NT2/D1 (cell line): ENCODE measurements around the gene KRT9.

Source experiments
- DNase-seq: peaks from one replicate; pipeline ENCODE4 v3.0.0-alpha.2; 2011; ENCODE audit warnings: low read depth, low spot score
- H3K27me3 ChIP-seq: 2 replicates; pipeline ENCODE4 v1.6.0; 2011; ENCODE audit warnings: mild to moderate bottlenecking; ENCODE audit not compliant: insufficient read length, insufficient read depth
- H3K36me3 ChIP-seq: 2 replicates; pipeline ENCODE4 v1.6.1; 2011; ENCODE audit warnings: mild to moderate bottlenecking, low read length, mixed read lengths; ENCODE audit not compliant: insufficient read depth, insufficient read length
- H3K4me1 ChIP-seq: 2 replicates; pipeline ENCODE4 v1.5.1; 2011; ENCODE audit not compliant: insufficient read depth, insufficient read length
- H3K4me3 ChIP-seq: 2 replicates; pipeline ENCODE4 v1.5.1; 2011; ENCODE audit warnings: low read depth; ENCODE audit not compliant: insufficient read length
- H3K9ac ChIP-seq: 2 replicates; pipeline ENCODE4 v1.6.0; 2011; ENCODE audit warnings: low read depth; ENCODE audit not compliant: insufficient read length
- H3K9me3 ChIP-seq: 2 replicates; pipeline ENCODE4 v1.5.1; 2011; ENCODE audit warnings: mild to moderate bottlenecking, low read length; ENCODE audit not compliant: insufficient read depth
- SUZ12 ChIP-seq: IDR thresholded peaks from 2 replicates; pipeline ENCODE4 v1.6.1; 2011; ENCODE audit not compliant: insufficient read length, insufficient read depth; ENCODE audit errors: extremely low read depth
- YY1 ChIP-seq: IDR thresholded peaks from 2 replicates; pipeline ENCODE4 v1.6.1; 2011; ENCODE audit not compliant: insufficient read length, insufficient read depth
- ZNF274 ChIP-seq: IDR thresholded peaks from 2 replicates; pipeline ENCODE4 v1.6.1; 2011; ENCODE audit warnings: mild to moderate bottlenecking, low read depth, low read length

KRT9 gene

GRCh38 chr17:41524261-41524660 is 47.6 kb downstream of the KRT9 start:
- no peak for TF ChIP-seq ZNF274
- TF ChIP-seq YY1: no peak
- TF ChIP-seq SUZ12: no peak
- Histone ChIP-seq H3K4me3 (no peak overlapping the region), H3K36me3 (peaks cover 41% of the 10 kb centered on the region), H3K27me3 (no peaks in the 10 kb centered on the region), H3K9ac (no peak overlapping the region), H3K4me1 (peaks cover 25% of the 10 kb centered on the region), H3K9me3 (no peaks in the 10 kb centered on the region)
- no peak for DNase-seq

DNA sequence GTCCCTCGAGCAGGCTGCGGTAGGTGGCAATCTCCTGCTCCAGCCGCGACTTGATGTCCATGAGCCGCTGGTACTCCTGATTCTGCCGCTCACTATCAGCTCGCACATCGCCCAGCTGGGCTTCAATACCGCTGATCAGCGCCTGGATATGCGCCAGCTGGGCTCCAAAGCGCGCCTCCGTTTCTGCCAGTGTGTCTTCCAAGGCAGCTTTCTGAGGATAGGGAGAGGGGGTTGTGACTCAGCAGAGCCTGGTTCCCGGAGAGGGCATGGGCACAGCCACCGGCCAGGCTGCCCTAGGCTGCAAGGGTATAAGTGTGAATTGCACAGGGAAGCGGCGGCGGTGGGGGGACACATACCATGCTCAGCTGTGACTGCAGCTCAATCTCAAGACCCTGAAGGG is 48.1 kb downstream of the KRT9 start:
- peaks cover 24% of the 10 kb centered on the region for H3K4me1 ChIP-seq
- peaks cover 41% of the 10 kb centered on the region for H3K36me3 ChIP-seq
- no peaks in the 10 kb centered on the region for H3K9me3 ChIP-seq
- no peak overlapping the region for H3K9ac ChIP-seq
- no peak overlapping the region for H3K4me3 ChIP-seq
- TF ChIP-seq YY1 (no peak), ZNF274 (no peak), SUZ12 (no peak)
- no peaks in the 10 kb centered on the region for H3K27me3 ChIP-seq
- DNase-seq: no peak

DNA sequence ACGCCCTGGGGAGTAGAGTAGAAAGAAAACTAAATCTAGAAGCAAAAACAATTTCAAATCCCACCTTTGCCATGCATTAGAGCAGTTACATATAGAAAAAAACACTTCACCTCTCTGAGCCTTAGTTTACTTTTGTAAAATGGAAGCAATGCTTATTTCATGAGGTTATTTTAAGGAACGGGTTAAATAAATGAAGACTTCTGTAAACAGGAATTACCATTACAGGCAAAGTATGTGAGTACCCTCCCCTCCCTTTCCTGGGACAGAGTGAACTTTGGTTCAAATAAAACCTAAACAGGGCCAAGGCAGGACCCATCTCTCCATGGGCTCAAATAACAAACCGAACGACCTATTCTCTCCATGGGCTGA is 48.6 kb downstream of the KRT9 start:
- no peak for TF ChIP-seq YY1
- no peak for TF ChIP-seq SUZ12
- peaks cover 41% of the 10 kb centered on the region for H3K36me3 ChIP-seq
- no peaks in the 10 kb centered on the region for H3K27me3 ChIP-seq
- peaks cover 24% of the 10 kb centered on the region for H3K4me1 ChIP-seq
- no peak for DNase-seq
- H3K9ac ChIP-seq: no peak overlapping the region
- no peaks in the 10 kb centered on the region for H3K9me3 ChIP-seq
- no peak overlapping the region for H3K4me3 ChIP-seq

- Histone ChIP-seq H3K9me3 (no peaks in the 10 kb centered on the region), H3K9ac (peak overlapping the region; percentile 8), H3K4me1 (peaks cover 24% of the 10 kb centered on the region), H3K36me3 (peaks cover 41% of the 10 kb centered on the region), H3K27me3 (no peaks in the 10 kb centered on the region), H3K4me3 (no peak overlapping the region)
- TF ChIP-seq SUZ12: no peak
- no peak for TF ChIP-seq ZNF274
- TF ChIP-seq YY1: no peak
- DNase-seq: no peak
These were observed 49.3 kb downstream of the KRT9 start for GRCh38 chr17:41522301-41523224.

DNA sequence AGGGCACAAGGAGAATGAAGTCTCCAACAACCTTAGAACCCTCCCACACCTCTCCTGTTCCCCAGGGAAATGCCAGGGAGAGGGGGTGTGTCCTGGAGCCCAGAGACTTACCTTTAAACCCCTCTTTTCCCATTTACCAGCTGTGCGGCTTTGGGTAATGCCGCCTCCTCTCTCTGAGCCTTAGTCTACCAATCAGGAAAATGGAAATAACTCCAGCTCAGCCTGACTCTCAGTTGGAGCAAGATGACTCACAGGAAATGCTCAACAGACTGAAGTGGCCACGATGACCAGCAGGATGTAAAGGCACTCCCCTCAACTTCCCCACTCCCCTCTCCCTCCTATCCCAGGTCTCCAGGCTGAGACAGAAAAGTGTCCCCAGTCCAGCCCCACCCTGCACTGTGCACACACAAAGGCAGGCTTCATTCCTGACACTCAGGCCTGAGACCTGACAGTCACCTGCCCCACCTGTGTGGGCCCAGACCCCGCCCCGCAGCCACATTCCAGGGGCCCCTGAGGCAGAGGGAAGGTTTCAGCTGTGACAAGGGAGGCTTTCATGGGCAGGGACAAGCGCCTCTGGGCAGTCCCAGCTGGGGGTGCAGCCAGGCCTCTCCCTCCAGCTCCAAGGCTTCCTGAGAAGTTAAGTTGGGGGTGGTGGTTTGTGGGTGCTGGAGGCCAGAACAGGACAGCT is 50.1 kb downstream of the KRT9 start:
- no peaks in the 10 kb centered on the region for H3K27me3 ChIP-seq
- no peak for DNase-seq
- TF ChIP-seq SUZ12 (no peak), YY1 (no peak)
- peaks cover 28% of the 10 kb centered on the region for H3K4me1 ChIP-seq
- H3K4me3 ChIP-seq: no peak overlapping the region
- no peak overlapping the region for H3K9ac ChIP-seq
- H3K9me3 ChIP-seq: no peaks in the 10 kb centered on the region
- peaks cover 37% of the 10 kb centered on the region for H3K36me3 ChIP-seq

DNA sequence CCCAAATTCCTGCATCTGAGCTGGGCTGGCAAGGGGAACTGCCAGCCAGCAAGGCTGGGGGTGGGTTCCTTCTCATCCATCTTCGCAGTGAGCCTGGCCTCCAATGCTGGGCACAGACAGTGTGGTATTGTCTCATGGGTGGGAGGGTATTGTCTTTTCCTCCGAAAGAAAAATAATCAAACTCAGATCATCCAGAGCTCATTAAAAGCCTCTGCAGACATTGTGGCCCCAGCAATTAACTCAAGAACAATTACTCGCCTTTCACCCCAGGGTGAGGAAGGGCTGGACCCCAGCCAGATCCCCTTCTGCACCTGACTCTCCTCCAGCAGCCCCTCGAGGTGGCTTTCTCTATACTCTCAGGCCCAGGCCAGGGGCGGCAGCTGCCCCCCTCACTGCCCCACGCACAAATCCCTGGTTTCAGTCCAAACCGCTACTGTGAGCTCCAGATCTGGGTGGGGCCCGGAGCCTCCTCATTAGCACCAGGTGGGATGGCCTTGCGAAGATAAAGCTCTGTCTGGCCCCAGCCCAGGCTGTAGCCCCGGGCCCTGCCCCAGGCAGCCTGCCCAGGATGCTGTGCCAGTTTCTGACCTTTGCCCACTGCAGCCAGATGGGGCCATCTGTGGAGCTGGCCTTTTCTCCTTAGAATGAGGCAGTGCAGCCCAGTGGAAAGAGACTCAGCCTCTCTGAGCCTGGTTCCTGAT is 50.9 kb downstream of the KRT9 start:
- Histone ChIP-seq H3K36me3 (peaks cover 35% of the 10 kb centered on the region), H3K9ac (no peak overlapping the region), H3K9me3 (no peaks in the 10 kb centered on the region), H3K4me3 (no peak overlapping the region), H3K27me3 (no peaks in the 10 kb centered on the region), H3K4me1 (peaks cover 28% of the 10 kb centered on the region)
- TF ChIP-seq ZNF274: no peak
- no peak for TF ChIP-seq SUZ12
- TF ChIP-seq YY1: no peak
- DNase-seq: no peak
